CD14-positive monocyte (primary cell): Measurements from ENCODE around the gene ZFPL1. TPM values are rescaled to one million over a fixed set of nuclear protein-coding genes. Genes with fewer than 3 reads are reported as not detected.

Experiments
- DNase-seq, 3 donors: peaks; one replicate each; pipeline ENCODE4 v3.0.0-alpha.2; 2011 to 2022
- H2AFZ ChIP-seq: 2 replicates; pipeline ENCODE4 v1.6.0; 2012; ENCODE audit warnings: mild to moderate bottlenecking, low read depth, low read length, inconsistent platforms; ENCODE audit not compliant: insufficient read depth, poor library complexity, severe bottlenecking
- H3K27ac ChIP-seq, 2 donors: 1 replicate in 1 of 2; 2 replicates in 1 of 2; pipeline ENCODE4 v1.5.1; 2012 to 2013; ENCODE audit warnings: low read length in 2 of 2, control low read depth in 1 of 2, inconsistent platforms in 1 of 2, low read depth in 1 of 2, mild to moderate bottlenecking in 1 of 2
- H3K27me3 ChIP-seq, 2 donors: one replicate each; pipeline versions ENCODE4 v1.6.0 to v1.6.1; 2011 to 2013; ENCODE audit warnings: low read length in 2 of 2; ENCODE audit not compliant: control insufficient read depth in 2 of 2, insufficient read depth in 2 of 2
- H3K36me3 ChIP-seq, 2 donors: replicated peaks in 1 of 2; 1 replicate in 1 of 2; 2 replicates in 1 of 2; pipeline versions ENCODE4 v1.5.1 to v1.6.1; 2012 to 2013; ENCODE audit warnings: low read length in 2 of 2, control low read depth in 1 of 2, inconsistent platforms in 1 of 2, mild to moderate bottlenecking in 1 of 2; ENCODE audit not compliant: insufficient read depth in 2 of 2, control insufficient read depth in 1 of 2
- H3K4me1 ChIP-seq, 2 donors: 1 replicate in 1 of 2; 2 replicates in 1 of 2; pipeline versions ENCODE4 v1.5.1 to v1.6.1; 2012 to 2013; ENCODE audit warnings: low read length in 2 of 2, control low read depth in 1 of 2, inconsistent platforms in 1 of 2, mild to moderate bottlenecking in 1 of 2, moderate library complexity in 1 of 2; ENCODE audit not compliant: insufficient read depth in 2 of 2, control insufficient read depth in 1 of 2
- H3K4me2 ChIP-seq: replicated peaks from 2 replicates; pipeline ENCODE3; 2012; ENCODE audit warnings: low read length, moderate library complexity, mild to moderate bottlenecking; ENCODE audit not compliant: poor library complexity, severe bottlenecking; ENCODE audit errors: extremely low read depth
- H3K4me3 ChIP-seq, 3 experiments: fragments of 200-600 bp in 1 of 3; sonication (generic) in 1 of 3; replicated peaks in 1 of 3; 1 replicate in 2 of 3; 2 replicates in 1 of 3; pipeline ENCODE4 v1.5.1; 2011 to 2013; ENCODE audit warnings: low read length in 3 of 3, mild to moderate bottlenecking in 3 of 3, control low read depth in 2 of 3, low read depth in 2 of 3, inconsistent platforms in 1 of 3, moderate library complexity in 1 of 3
- H3K79me2 ChIP-seq: 2 replicates; pipeline ENCODE4 v1.6.0; 2012; ENCODE audit warnings: mild to moderate bottlenecking, control low read depth, inconsistent platforms, low read length, moderate library complexity; ENCODE audit not compliant: insufficient read depth
- H3K9ac ChIP-seq: 2 replicates; pipeline ENCODE4 v1.6.0; 2017; ENCODE audit warnings: low read length, mild to moderate bottlenecking; ENCODE audit not compliant: insufficient read depth, poor library complexity, severe bottlenecking
- H3K9me3 ChIP-seq, 2 donors: replicated peaks in 1 of 2; 1 replicate in 1 of 2; 2 replicates in 1 of 2; pipeline versions ENCODE4 v1.5.1 to v1.6.1; 2012 to 2013; ENCODE audit warnings: low read length in 2 of 2, control low read depth in 1 of 2; ENCODE audit not compliant: control insufficient read depth in 1 of 2, insufficient read depth in 1 of 2
- H4K20me1 ChIP-seq: 2 replicates; pipeline ENCODE4 v1.6.0; 2012; ENCODE audit warnings: mild to moderate bottlenecking, low read length, control low read depth, moderate library complexity; ENCODE audit not compliant: insufficient read depth
- H3K27ac Mint-ChIP-seq, 7 donors: one replicate each; pipeline ENCODE4 v1.8.0; 2020; ENCODE audit warnings: mild to moderate bottlenecking in 7 of 7, mixed read lengths in 7 of 7, moderate library complexity in 6 of 7, inconsistent platforms in 2 of 7
- H3K27me3 Mint-ChIP-seq, 3 donors: one replicate each; pipeline ENCODE4 v1.8.0; 2021 to 2022; ENCODE audit warnings: low read depth in 3 of 3, mild to moderate bottlenecking in 3 of 3, mixed read lengths in 3 of 3, moderate library complexity in 3 of 3, inconsistent platforms in 1 of 3
- H3K36me3 Mint-ChIP-seq, 2 donors: one replicate each; pipeline ENCODE4 v1.8.0; 2020; ENCODE audit warnings: mixed read lengths in 2 of 2, inconsistent platforms in 1 of 2, mild to moderate bottlenecking in 1 of 2
- H3K4me1 Mint-ChIP-seq: one replicate; pipeline ENCODE4 v1.8.0; 2020; ENCODE audit warnings: mild to moderate bottlenecking, mixed read lengths
- H3K4me3 Mint-ChIP-seq, 2 donors: one replicate each; pipeline ENCODE4 v1.8.0; 2020; ENCODE audit warnings: mild to moderate bottlenecking in 2 of 2, mixed read lengths in 2 of 2, moderate library complexity in 1 of 2
- H3K9me3 Mint-ChIP-seq, 7 donors: one replicate each; pipeline ENCODE4 v1.8.0; 2020 to 2022; ENCODE audit warnings: mixed read lengths in 7 of 7, mild to moderate bottlenecking in 6 of 7, moderate library complexity in 6 of 7, inconsistent platforms in 2 of 7
- WGBS: methylation state at CpG from one replicate; pipeline ENCODE4 v1.1.5; 2013; ENCODE audit warnings: missing lambda C conversion rate; ENCODE audit not compliant: insufficient coverage; 5-methylcytosine and 5-hydroxymethylcytosine counted together
- intact Hi-C, 2 donors: fragments of 100-400 bp; cut with micrococcal nuclease; formaldehyde crosslinking; loops; one replicate each; pipeline versions ENCODE4 v1.15.0 to v1.15.1; 2023
- polyA plus RNA-seq, 3 donors: library from polyadenylated mRNA; depleted of rRNA in 1 of 3; unstranded in 2 of 3; stranded (reverse) in 1 of 3; fragments of 300-500 nt in 2 of 3; fragments of >200 nt in 1 of 3; fragmentation: Illumina TruSeq in 2 of 3; gene quantifications; 1 replicate in 2 of 3; 2 replicates in 1 of 3; pipeline ENCODE4 v1.2.3, GENCODE V29; 2012 to 2021
- TF ChIP-seq, protein P1 (sequence below): fragments of 200-600 bp; IDR thresholded peaks from one replicate; pipeline ENCODE4 v1.8.0; 2022; ENCODE audit warnings: antibody characterized with exemption, mild to moderate bottlenecking

Gene ZFPL1
- polyA plus RNA-seq, 3 donors: 25.1 to 41.1 (median 27.2) TPM

DNA sequence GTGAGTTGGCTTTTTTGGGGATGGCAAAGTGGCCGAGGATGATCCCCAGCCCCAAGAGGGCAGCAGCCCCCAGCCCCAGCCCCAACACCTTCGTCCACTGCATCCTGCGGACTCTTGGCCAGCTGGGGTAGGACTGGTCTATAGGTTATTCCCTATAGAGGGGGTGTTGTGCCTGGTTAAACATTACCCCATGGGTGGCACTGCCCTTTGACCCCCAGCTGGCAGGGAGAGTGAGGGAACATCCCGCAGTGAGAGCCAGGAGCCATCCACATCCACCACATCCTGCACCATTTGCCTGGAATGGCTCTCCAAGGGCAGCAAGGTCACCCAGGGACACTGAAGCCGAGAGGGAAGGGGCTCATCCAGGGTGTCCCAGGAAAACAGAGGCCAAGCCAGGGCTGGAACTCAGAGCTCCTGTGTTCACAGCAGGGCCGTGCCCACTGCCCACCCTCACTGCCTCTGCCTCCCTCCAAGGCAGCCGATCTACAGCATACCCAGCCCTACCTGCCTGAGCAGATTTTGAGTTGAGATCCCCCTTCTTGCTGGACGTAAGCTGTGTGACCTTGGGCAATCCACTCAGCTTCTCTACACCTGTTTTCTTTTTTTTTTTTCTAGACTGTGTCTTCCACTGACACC, 25.5 kb upstream of the ZFPL1 start, which contains the start of gene NAALADL1:
NAALADL1 (minus strand) TSS at position 135 of the 636 bp plus-strand sequence; CDS start at position 103, 32 bp downstream.
- Histone ChIP-seq H3K4me2 (no peak within 1 kb of the TSS), H3K27ac (no peak within 1 kb of the TSS), H3K79me2 (no peaks in the 10 kb centered on the region), H3K36me3 (no peaks in the 10 kb centered on the region), H3K9me3 (no peaks in the 10 kb centered on the region), H3K27me3 (no peaks in the 10 kb centered on the region), H3K4me1 (peaks cover 9 to 14% of the 10 kb centered on the region in 2 donors), H3K4me3 (no peak within 1 kb of the TSS), H4K20me1 (no peaks in the 10 kb centered on the region), H3K9ac (no peak within 1 kb of the TSS), H2AFZ (no peak within 1 kb of the TSS)
- Mint-ChIP-seq H3K27me3 (peaks cover 10 to 18% (median 12%) of the 10 kb centered on the region in 3 donors), H3K27ac (no peak within 1 kb of the TSS), H3K9me3 (peaks cover 0 to 5% (median 1%) of the 10 kb centered on the region in 7 donors), H3K4me3 (no peak within 1 kb of the TSS), H3K36me3 (no peaks in the 10 kb centered on the region), H3K4me1 (peaks cover 41% of the 10 kb centered on the region)
- no peak for DNase-seq
- 92% methylated on average over 5 of the region's 8 CpGs for WGBS
- TF ChIP-seq, protein P1, sequence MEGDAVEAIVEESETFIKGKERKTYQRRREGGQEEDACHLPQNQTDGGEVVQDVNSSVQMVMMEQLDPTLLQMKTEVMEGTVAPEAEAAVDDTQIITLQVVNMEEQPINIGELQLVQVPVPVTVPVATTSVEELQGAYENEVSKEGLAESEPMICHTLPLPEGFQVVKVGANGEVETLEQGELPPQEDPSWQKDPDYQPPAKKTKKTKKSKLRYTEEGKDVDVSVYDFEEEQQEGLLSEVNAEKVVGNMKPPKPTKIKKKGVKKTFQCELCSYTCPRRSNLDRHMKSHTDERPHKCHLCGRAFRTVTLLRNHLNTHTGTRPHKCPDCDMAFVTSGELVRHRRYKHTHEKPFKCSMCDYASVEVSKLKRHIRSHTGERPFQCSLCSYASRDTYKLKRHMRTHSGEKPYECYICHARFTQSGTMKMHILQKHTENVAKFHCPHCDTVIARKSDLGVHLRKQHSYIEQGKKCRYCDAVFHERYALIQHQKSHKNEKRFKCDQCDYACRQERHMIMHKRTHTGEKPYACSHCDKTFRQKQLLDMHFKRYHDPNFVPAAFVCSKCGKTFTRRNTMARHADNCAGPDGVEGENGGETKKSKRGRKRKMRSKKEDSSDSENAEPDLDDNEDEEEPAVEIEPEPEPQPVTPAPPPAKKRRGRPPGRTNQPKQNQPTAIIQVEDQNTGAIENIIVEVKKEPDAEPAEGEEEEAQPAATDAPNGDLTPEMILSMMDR: no peak
- intact Hi-C loops: no loop called here

DNA sequence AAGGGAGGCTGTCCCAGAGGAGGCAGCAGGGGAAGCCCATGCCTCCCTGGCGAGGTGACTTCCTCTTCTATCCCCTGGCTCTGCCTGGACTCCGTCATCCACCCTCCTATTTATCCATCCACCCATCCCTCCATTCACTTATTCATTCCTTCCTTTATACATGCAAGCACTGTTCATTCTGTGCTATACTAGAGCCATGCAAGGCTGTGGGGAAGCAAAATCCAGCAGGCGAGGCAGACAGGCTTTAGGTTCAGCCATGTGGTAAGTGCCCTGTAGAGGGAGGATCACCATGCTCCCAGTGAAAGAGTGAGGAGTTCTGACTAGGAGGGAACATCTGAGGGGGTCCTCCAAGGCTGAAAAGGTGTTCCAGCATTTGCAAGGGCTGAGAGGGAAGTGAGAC, 24.5 kb upstream of the ZFPL1 start:
- Histone ChIP-seq H3K27me3 (no peaks in the 10 kb centered on the region), H3K9ac (no peak overlapping the region), H4K20me1 (no peaks in the 10 kb centered on the region), H2AFZ (no peak overlapping the region), H3K4me2 (no peak overlapping the region), H3K4me1 (peaks cover 5 to 8% of the 10 kb centered on the region in 2 donors), H3K9me3 (no peaks in the 10 kb centered on the region), H3K27ac (no peak overlapping the region), H3K36me3 (no peaks in the 10 kb centered on the region), H3K4me3 (no peak overlapping the region), H3K79me2 (no peaks in the 10 kb centered on the region)
- intact Hi-C loops: no loop called here
- H3K27me3 Mint-ChIP-seq: peaks cover 5 to 17% (median 12%) of the 10 kb centered on the region in 3 donors
- H3K4me3 Mint-ChIP-seq: peak overlapping the region in 1 of 2 donors; percentile 21
- no peaks in the 10 kb centered on the region for H3K36me3 Mint-ChIP-seq
- peaks cover 0 to 4% (median 1%) of the 10 kb centered on the region in 7 donors for H3K9me3 Mint-ChIP-seq
- WGBS: 52% methylated on average over 3 of the region's 3 CpGs
- DNase-seq: no peak
- H3K4me1 Mint-ChIP-seq: peaks cover 36% of the 10 kb centered on the region
- TF ChIP-seq, protein P1: no peak
- H3K27ac Mint-ChIP-seq: no peak overlapping the region
